Endodermal cell (in vitro differentiated cells): Measurements from ENCODE around the gene PTMS. TPM values are rescaled to one million over a fixed set of nuclear protein-coding genes. Genes with fewer than 3 reads are reported as not detected.
A peak's percentile ranks its signal among the peaks of the same experiment; 100 is the strongest.

Source experiments
- DNase-seq: peaks from one replicate; pipeline ENCODE4 v3.0.0-alpha.2; 2017
- H3K27ac ChIP-seq: 2 replicates; pipeline ENCODE4 v1.5.1; 2013; ENCODE audit warnings: mild to moderate bottlenecking, low read depth, low read length, moderate library complexity
- H3K27me3 ChIP-seq: 2 replicates; pipeline ENCODE4 v1.6.1; 2013; ENCODE audit warnings: mild to moderate bottlenecking, low read length, moderate library complexity; ENCODE audit not compliant: insufficient read depth, control insufficient read depth, poor library complexity, severe bottlenecking
- H3K36me3 ChIP-seq: 2 replicates; pipeline ENCODE4 v1.7.0; 2013; ENCODE audit warnings: mild to moderate bottlenecking, low read length, moderate library complexity; ENCODE audit not compliant: control insufficient read depth, insufficient read depth
- H3K4me1 ChIP-seq: one replicate; pipeline ENCODE4 v1.7.0; 2013; ENCODE audit warnings: low read length; ENCODE audit not compliant: control insufficient read depth, insufficient read depth
- H3K4me3 ChIP-seq: 2 replicates; pipeline ENCODE4 v1.5.1; 2013; ENCODE audit warnings: mild to moderate bottlenecking, low read length, moderate library complexity
- H3K9ac ChIP-seq: 2 replicates; pipeline ENCODE4 v1.6.1; 2013; ENCODE audit warnings: mild to moderate bottlenecking, low read length, moderate library complexity; ENCODE audit not compliant: poor library complexity, severe bottlenecking; ENCODE audit errors: extremely low read depth
- H3K9me3 ChIP-seq: 2 replicates; pipeline ENCODE4 v1.6.1; 2013; ENCODE audit warnings: mild to moderate bottlenecking, low read length, moderate library complexity; ENCODE audit not compliant: control insufficient read depth
- H3K27ac Mint-ChIP-seq: 2 replicates; pipeline ENCODE4 v1.8.0; 2020; ENCODE audit warnings: mixed read lengths
- H3K27me3 Mint-ChIP-seq: 2 replicates; pipeline ENCODE4 v1.8.0; 2021; ENCODE audit warnings: mild to moderate bottlenecking, mixed read lengths; ENCODE audit not compliant: insufficient read depth
- H3K36me3 Mint-ChIP-seq: 2 replicates; pipeline ENCODE4 v1.8.0; 2020; ENCODE audit warnings: low read depth, mixed read lengths
- H3K4me1 Mint-ChIP-seq: 2 replicates; pipeline ENCODE4 v1.8.0; 2020; ENCODE audit warnings: mixed read lengths
- H3K4me3 Mint-ChIP-seq: 2 replicates; pipeline ENCODE4 v1.8.0; 2020; ENCODE audit warnings: mild to moderate bottlenecking, moderate library complexity, mixed read lengths
- H3K9me3 Mint-ChIP-seq: 2 replicates; pipeline ENCODE4 v1.8.0; 2020; ENCODE audit warnings: mild to moderate bottlenecking, mixed read lengths
- CTCF ChIP-seq: fragments of 200-600 bp; sonication (generic); conservative IDR thresholded peaks from 2 replicates; pipeline ENCODE4 v1.5.0; 2021; ENCODE audit warnings: antibody characterized with exemption, mild to moderate bottlenecking
- WGBS, 2 experiments: methylation state at CpG; one replicate each; pipeline versions ENCODE4 v1.1.5 to v1.1.7; 2013; ENCODE audit warnings: missing lambda C conversion rate in 2 of 2, mixed read lengths in 1 of 2; ENCODE audit not compliant: insufficient coverage in 1 of 2, insufficient read length in 1 of 2; 5-methylcytosine and 5-hydroxymethylcytosine counted together
- total RNA-seq, 2 donors: library from RNA; stranded (reverse); fragmentation: NEBNext Ultra II Directional in 1 of 2; extraction: Animal tissue kit (Norgen Biotek cat#: 25700) in 1 of 2; gene quantifications; 2 replicates in 1 of 2; 3 replicates in 1 of 2; pipeline ENCODE4 v1.2.1, GENCODE V29; 2021

The PTMS gene
- total RNA-seq, 2 donors from 2014 or later: 637 to 888 TPM

GRCh38 chr12:6819106-6820030 is 53.2 kb downstream of the PTMS start:
- peak; percentile 72 for DNase-seq
- H3K4me1 Mint-ChIP-seq: peaks cover 48% of the 10 kb centered on the region
- peak overlapping the region; percentile 32 for H3K27ac Mint-ChIP-seq
- no peaks in the 10 kb centered on the region for H3K9me3 Mint-ChIP-seq
- H3K4me3 Mint-ChIP-seq: no peak overlapping the region
- Histone ChIP-seq H3K27ac (no peak overlapping the region), H3K36me3 (no peaks in the 10 kb centered on the region), H3K9ac (no peak overlapping the region), H3K9me3 (no peaks in the 10 kb centered on the region), H3K4me1 (peaks cover 7% of the 10 kb centered on the region), H3K27me3 (peaks cover 30% of the 10 kb centered on the region), H3K4me3 (no peak overlapping the region)
- H3K36me3 Mint-ChIP-seq: no peaks in the 10 kb centered on the region
- peak; percentile 54 for TF ChIP-seq CTCF
- WGBS, 2 experiments: 82 to 86% methylated on average over 8 to 13 of the region's 13 CpGs
- peaks cover 80% of the 10 kb centered on the region for H3K27me3 Mint-ChIP-seq

GRCh38 chr12:6820166-6820565 is 54.0 kb downstream of the PTMS start:
- H3K27me3 Mint-ChIP-seq: peaks cover 80% of the 10 kb centered on the region
- H3K27ac ChIP-seq: peak overlapping the region; percentile 78

More at GRCh38 chr12:6820166-6820565, 54.0 kb downstream of the PTMS start:
- peak overlapping the region; percentile 69 for H3K4me3 Mint-ChIP-seq
- no peaks in the 10 kb centered on the region for H3K36me3 Mint-ChIP-seq
- Histone ChIP-seq H3K9ac (no peak overlapping the region), H3K9me3 (no peaks in the 10 kb centered on the region), H3K36me3 (no peaks in the 10 kb centered on the region), H3K4me1 (peaks cover 7% of the 10 kb centered on the region), H3K4me3 (no peak overlapping the region), H3K27me3 (peaks cover 28% of the 10 kb centered on the region)
- peaks cover 54% of the 10 kb centered on the region for H3K4me1 Mint-ChIP-seq
- DNase-seq: peak; percentile 58
- H3K9me3 Mint-ChIP-seq: no peaks in the 10 kb centered on the region
- no peak for TF ChIP-seq CTCF
- H3K27ac Mint-ChIP-seq: no peak overlapping the region
- WGBS, 2 experiments: 64 to 71% methylated on average over 5 of the region's 5 CpGs

Other genes with a start within 250 kb of the PTMS start
- 1,000 to 10,000 TPM; 2,848 to 5,273 TPM for gene GAPDH, start 231.8 kb upstream of the PTMS start, total RNA-seq
- 10 to 100 TPM; 10.9 to 30.7 TPM for gene IFFO1, start 210.3 kb upstream of the PTMS start, total RNA-seq
- gene NOP2, start 198.1 kb upstream of the PTMS start, total RNA-seq: 100 to 1,000 TPM in 1 of 2 donors, 10 to 100 TPM in 1; 51.6 to 135 TPM
- 100 to 1,000 TPM; 276 to 385 TPM for gene CHD4, start 159.0 kb upstream of the PTMS start, total RNA-seq
- under 1 TPM; 0.24 to 0.73 TPM for gene LPAR5, start 130.4 kb upstream of the PTMS start, total RNA-seq
- 1 to 10 TPM; 1.9 to 3.9 TPM for gene ACRBP, start 118.9 kb upstream of the PTMS start, total RNA-seq
- gene ING4, start 103.2 kb upstream of the PTMS start, total RNA-seq: 10 to 100 TPM; 30.5 to 60.3 TPM
- 100 to 1,000 TPM in 1 of 2 donors, 10 to 100 TPM in 1; 74.4 to 146 TPM for gene ZNF384, start 77.0 kb upstream of the PTMS start, total RNA-seq
- 1 to 10 TPM; 2.6 to 7.1 TPM for gene PIANP, start 65.5 kb upstream of the PTMS start, total RNA-seq
- gene COPS7A, start 42.3 kb upstream of the PTMS start, total RNA-seq: 10 to 100 TPM; 43.3 to 69.2 TPM
- 100 to 1,000 TPM; 219 to 393 TPM for gene MLF2, start 13.2 kb upstream of the PTMS start, total RNA-seq
- 1 to 10 TPM; 1.9 to 7.3 TPM for gene LAG3, start 6.2 kb downstream of the PTMS start, total RNA-seq
- 1 to 10 TPM in 1 of 2 donors, under 1 TPM in 1; 0.77 to 1.3 TPM for gene CD4, start 23.2 kb downstream of the PTMS start, total RNA-seq
- 10 to 100 TPM; 14.7 to 15.0 TPM for gene GPR162, start 55.5 kb downstream of the PTMS start, total RNA-seq
- gene P3H3, start 62.0 kb downstream of the PTMS start, total RNA-seq: 10 to 100 TPM; 58.4 to 63.1 TPM
- gene GNB3, start 74.6 kb downstream of the PTMS start, total RNA-seq: 10 to 100 TPM; 10.0 to 17.1 TPM
- gene CDCA3, start 84.9 kb downstream of the PTMS start, total RNA-seq: 10 to 100 TPM; 53.1 to 63.9 TPM
- 100 to 1,000 TPM; 120 to 257 TPM for gene USP5, start 85.8 kb downstream of the PTMS start, total RNA-seq
- gene TPI1, start 101.2 kb downstream of the PTMS start, total RNA-seq: 1,000 to 10,000 TPM in 1 of 2 donors, 100 to 1,000 TPM in 1; 805 to 1,294 TPM
- gene SPSB2, start 106.9 kb downstream of the PTMS start, total RNA-seq: 10 to 100 TPM; 34.6 to 36.5 TPM
- 10 to 100 TPM in 1 of 2 donors, 1 to 10 TPM in 1; 7.8 to 11.5 TPM for gene LRRC23, start 138.5 kb downstream of the PTMS start, total RNA-seq
- gene ENO2, start 148.2 kb downstream of the PTMS start, total RNA-seq: 100 to 1,000 TPM; 104 to 139 TPM
- 100 to 1,000 TPM; 111 to 244 TPM for gene ATN1, start 161.6 kb downstream of the PTMS start, total RNA-seq
- gene RNU7-1, start 177.5 kb downstream of the PTMS start, total RNA-seq: not detected
- gene C12orf57, start 177.7 kb downstream of the PTMS start, total RNA-seq: 100 to 1,000 TPM; 141 to 257 TPM
- 10 to 100 TPM; 35.7 to 68.0 TPM for gene PTPN6, start 185.0 kb downstream of the PTMS start, total RNA-seq
- gene PHB2, start 204.3 kb downstream of the PTMS start, total RNA-seq: 100 to 1,000 TPM; 260 to 512 TPM
- 100 to 1,000 TPM in 1 of 2 donors, 10 to 100 TPM in 1; 61.1 to 115 TPM for gene EMG1, start 204.6 kb downstream of the PTMS start, total RNA-seq